Stimulated activated memory B cell treated with anti-CD40 and anti-IgM and Interleukin-4, amounts not matched to agents 10 μg/mL and 1 μg/mL and 100 μg/mL, for 72 hours (primary cell): ENCODE results near the gene CYP11A1.

Experiments used
- ATAC-seq: fragments of 150-1000 bp; cut with Tn5 transposase; 2 replicates; pipeline ENCODE4 v1.10.0; 2021
- H3K27ac Mint-ChIP-seq: one replicate; pipeline ENCODE4 v1.8.0; 2022; ENCODE audit warnings: mild to moderate bottlenecking, mixed read lengths
- H3K27me3 Mint-ChIP-seq: one replicate; pipeline ENCODE4 v1.8.0; 2022; ENCODE audit warnings: mixed read lengths
- H3K36me3 Mint-ChIP-seq: one replicate; pipeline ENCODE4 v1.8.0; 2022; ENCODE audit warnings: mixed read lengths
- H3K4me1 Mint-ChIP-seq: one replicate; pipeline ENCODE4 v1.8.0; 2022; ENCODE audit warnings: mixed read lengths
- H3K4me3 Mint-ChIP-seq: one replicate; pipeline ENCODE4 v1.8.0; 2022; ENCODE audit warnings: mild to moderate bottlenecking, moderate library complexity, mixed read lengths
- H3K9me3 Mint-ChIP-seq: one replicate; pipeline ENCODE4 v1.8.0; 2022; ENCODE audit warnings: mixed read lengths

The CYP11A1 gene

GRCh38 chr15:74385733-74386132, 18.3 kb upstream of the CYP11A1 start:
- no peak overlapping the region for H3K4me3 Mint-ChIP-seq
- peak overlapping the region; percentile 94 for H3K27ac Mint-ChIP-seq
- H3K4me1 Mint-ChIP-seq = peaks cover 95% of the 10 kb centered on the region
- H3K9me3 Mint-ChIP-seq = no peaks in the 10 kb centered on the region
- no peak for ATAC-seq
- H3K27me3 Mint-ChIP-seq = no peaks in the 10 kb centered on the region
- no peaks in the 10 kb centered on the region for H3K36me3 Mint-ChIP-seq

DNA sequence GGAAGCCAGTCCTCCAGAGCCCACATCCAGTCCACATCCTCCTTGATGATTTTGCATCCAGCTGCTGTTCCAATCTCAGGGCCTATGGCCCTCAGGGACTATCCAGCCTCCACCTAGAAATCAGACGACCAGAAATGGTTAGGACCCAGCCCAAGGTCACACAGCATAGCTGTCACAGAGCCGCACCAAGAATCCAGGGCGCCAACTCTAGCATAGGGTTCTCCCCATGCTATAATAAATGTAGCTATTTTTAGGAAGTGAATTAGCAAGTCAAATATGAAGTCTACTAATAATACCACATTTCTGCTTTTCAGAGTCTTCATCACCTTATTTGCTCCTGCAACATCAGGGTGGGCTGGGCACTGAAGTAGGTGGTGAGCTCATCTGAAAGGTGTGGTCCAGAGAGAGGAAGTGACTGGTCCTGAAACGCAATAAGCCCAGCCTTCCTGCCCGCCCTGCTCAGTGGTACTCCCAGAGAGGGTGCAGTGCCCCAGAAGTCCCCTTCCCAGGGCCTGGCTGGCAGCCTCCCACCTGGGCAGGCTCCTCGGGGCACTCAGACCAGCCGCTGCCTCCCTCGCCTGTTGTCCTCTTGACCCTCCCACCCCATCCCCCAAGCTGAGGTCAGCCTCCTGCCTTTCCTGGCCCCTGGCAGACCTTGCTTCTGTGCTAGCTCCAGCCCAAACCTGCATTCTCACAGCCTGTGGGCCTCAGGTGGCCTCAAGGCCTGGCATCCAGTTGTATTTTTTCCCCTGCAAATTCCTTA, 17.6 kb upstream of the CYP11A1 start:
- H3K27me3 Mint-ChIP-seq = no peaks in the 10 kb centered on the region
- H3K27ac Mint-ChIP-seq = peak overlapping the region; percentile 94
- peak; percentile 89 for ATAC-seq

GRCh38 chr15:74384566-74384880, 17.1 kb upstream of the CYP11A1 start:
- ATAC-seq = no peak
- H3K27ac Mint-ChIP-seq = peak overlapping the region; percentile 94
- no peaks in the 10 kb centered on the region for H3K27me3 Mint-ChIP-seq
- no peaks in the 10 kb centered on the region for H3K36me3 Mint-ChIP-seq
- no peaks in the 10 kb centered on the region for H3K9me3 Mint-ChIP-seq
- H3K4me3 Mint-ChIP-seq = peak overlapping the region; percentile 34
- peaks cover 93% of the 10 kb centered on the region for H3K4me1 Mint-ChIP-seq

More for the DNA sequence above, 17.6 kb upstream of the CYP11A1 start:
- H3K4me3 Mint-ChIP-seq = peak overlapping the region; percentile 52
- H3K4me1 Mint-ChIP-seq = peaks cover 94% of the 10 kb centered on the region
- no peaks in the 10 kb centered on the region for H3K9me3 Mint-ChIP-seq
- H3K36me3 Mint-ChIP-seq = no peaks in the 10 kb centered on the region

DNA sequence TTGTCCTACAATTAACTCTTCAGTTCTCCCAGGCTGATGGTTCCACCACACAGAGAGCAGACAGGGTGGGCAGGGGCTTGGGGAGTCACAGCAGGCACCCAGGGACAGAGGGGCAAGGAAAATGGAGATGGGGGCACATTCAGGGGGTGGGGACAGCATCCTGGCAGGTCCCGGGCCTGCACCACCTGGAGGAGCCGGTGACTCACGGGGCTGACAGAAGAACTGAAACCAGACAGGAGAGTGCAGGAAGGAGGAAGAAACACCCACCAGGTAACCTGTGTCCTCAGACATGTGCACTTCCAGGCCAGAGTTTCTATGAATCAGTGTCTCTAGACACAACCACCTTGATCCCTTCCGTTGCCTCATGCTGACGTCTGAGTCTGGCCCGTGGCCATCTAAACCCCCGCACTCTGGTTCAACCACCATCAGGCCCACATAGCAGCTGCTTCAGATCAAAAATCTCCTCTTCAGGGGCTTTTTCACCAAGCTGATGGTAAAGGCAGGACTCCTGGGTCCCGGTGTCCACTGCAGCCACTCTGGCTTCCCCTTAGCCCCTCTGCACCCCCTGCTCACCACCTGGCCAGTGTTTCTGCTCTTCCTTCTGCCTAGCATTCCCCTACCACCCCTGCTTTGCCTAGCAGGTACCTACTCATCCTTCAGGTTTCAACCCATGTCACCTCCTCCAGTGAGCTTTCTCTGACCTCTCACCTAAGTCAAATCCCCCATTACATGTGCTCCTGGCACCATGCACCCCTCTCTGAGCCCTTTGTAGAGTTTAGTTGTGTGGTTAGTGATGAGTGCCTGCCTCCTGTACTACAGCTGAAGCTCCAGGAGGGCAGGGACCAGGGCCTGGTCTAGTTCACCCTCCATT, 16.5 kb upstream of the CYP11A1 start:
- Mint-ChIP-seq H3K9me3 (no peaks in the 10 kb centered on the region), H3K4me1 (peaks cover 93% of the 10 kb centered on the region), H3K36me3 (no peaks in the 10 kb centered on the region), H3K27me3 (no peaks in the 10 kb centered on the region), H3K27ac (peak overlapping the region; percentile 94), H3K4me3 (peak overlapping the region; percentile 34)
- peak; percentile 80 for ATAC-seq

DNA sequence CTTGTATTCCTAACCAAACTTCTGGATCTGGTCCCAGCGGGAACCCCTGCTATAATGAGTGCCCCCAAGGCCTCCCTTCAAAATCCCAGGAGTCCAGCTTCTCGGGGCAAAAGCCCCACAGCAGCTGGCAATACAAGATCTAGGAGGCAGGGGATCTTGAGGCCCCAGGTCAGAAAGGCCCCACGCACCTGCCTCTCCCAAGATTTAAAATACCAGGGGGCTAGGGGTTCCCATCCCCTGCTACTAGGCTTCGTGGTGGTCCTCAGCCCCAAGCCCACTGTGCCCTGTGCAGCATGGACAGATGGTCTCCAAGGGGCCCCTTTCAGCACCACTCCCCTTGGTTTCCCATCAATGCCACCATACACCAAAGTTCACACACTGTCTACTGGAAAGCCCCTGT, 15.8 kb upstream of the CYP11A1 start:
- ATAC-seq = no peak

DNA sequence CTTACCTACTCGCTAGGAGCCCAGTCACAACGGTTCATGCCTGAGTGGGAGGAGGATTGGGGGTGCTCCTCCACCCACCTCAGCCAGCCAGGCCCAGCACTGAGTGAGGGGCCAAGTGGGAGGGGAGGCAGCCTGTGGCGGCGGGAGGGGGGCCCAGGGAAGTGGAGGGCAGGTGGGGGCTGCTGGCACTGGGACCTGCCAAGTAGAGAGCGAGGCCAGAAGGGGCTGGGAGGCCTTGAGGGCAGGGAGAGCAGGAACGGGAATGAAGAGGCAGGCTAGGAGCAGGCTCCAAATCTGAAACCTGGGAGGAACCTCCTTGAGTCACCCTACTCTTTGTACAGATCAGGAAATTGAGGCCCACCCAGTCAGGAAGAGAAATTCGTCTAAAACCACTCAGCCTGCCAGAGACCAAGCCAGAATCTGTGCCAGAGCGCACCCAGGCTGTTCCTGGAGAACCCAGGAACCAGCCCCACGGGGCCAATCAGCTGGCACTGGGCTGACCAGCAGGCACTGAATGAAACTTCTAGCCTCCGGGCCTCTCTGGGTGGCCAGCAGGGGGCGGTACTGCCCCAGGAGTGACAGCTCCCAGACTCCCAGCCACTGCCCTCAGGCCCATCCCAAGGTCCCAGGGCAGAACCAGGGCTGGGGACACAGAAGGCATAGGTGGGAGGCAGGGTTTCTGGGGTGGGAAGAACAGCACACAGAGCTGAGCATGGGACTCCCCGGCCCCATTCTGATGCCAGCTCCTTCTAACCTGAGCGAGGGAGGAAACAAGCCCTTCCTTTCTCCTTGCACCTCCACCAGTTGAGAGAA, 14.8 kb upstream of the CYP11A1 start:
- peak overlapping the region; percentile 94 for H3K27ac Mint-ChIP-seq
- H3K4me3 Mint-ChIP-seq = no peak overlapping the region
- H3K9me3 Mint-ChIP-seq = no peaks in the 10 kb centered on the region
- no peaks in the 10 kb centered on the region for H3K27me3 Mint-ChIP-seq
- H3K4me1 Mint-ChIP-seq = peaks cover 91% of the 10 kb centered on the region
- no peaks in the 10 kb centered on the region for H3K36me3 Mint-ChIP-seq
- ATAC-seq = peak; percentile 26

More for the DNA sequence above, 15.8 kb upstream of the CYP11A1 start:
- Mint-ChIP-seq H3K27ac (peak overlapping the region; percentile 94), H3K4me3 (peak overlapping the region; percentile 34), H3K9me3 (no peaks in the 10 kb centered on the region), H3K27me3 (no peaks in the 10 kb centered on the region), H3K4me1 (peaks cover 94% of the 10 kb centered on the region), H3K36me3 (no peaks in the 10 kb centered on the region)

DNA sequence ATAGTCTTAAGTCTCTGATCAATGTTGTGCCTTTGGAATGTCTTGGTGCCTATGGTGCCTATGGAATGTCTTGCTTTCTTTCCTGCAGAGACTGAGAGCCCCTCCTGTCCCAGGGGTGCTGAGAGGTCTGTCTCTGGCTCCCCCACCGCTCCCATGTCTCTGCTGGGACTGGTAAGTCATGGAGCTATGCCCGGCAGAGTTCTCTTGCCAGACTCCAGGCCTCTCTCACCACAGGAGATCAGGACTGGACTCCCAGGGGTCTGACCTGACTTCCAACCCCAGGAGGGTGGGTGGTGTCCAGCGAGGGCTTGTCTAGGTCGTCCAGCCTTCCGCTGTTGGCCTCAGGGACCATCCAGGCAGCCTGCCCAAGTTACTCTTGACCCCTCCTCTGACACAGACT, 14.0 kb upstream of the CYP11A1 start:
- Mint-ChIP-seq H3K9me3 (no peaks in the 10 kb centered on the region), H3K27ac (peak overlapping the region; percentile 94), H3K4me3 (no peak overlapping the region), H3K36me3 (no peaks in the 10 kb centered on the region), H3K27me3 (no peaks in the 10 kb centered on the region), H3K4me1 (peaks cover 91% of the 10 kb centered on the region)
- ATAC-seq = no peak

GRCh38 chr15:74381190-74381453, 13.7 kb upstream of the CYP11A1 start:
- H3K9me3 Mint-ChIP-seq = no peaks in the 10 kb centered on the region
- H3K27ac Mint-ChIP-seq = peak overlapping the region; percentile 94
- no peaks in the 10 kb centered on the region for H3K36me3 Mint-ChIP-seq
- H3K4me3 Mint-ChIP-seq = no peak overlapping the region
- no peak for ATAC-seq
- peaks cover 91% of the 10 kb centered on the region for H3K4me1 Mint-ChIP-seq
- H3K27me3 Mint-ChIP-seq = no peaks in the 10 kb centered on the region

DNA sequence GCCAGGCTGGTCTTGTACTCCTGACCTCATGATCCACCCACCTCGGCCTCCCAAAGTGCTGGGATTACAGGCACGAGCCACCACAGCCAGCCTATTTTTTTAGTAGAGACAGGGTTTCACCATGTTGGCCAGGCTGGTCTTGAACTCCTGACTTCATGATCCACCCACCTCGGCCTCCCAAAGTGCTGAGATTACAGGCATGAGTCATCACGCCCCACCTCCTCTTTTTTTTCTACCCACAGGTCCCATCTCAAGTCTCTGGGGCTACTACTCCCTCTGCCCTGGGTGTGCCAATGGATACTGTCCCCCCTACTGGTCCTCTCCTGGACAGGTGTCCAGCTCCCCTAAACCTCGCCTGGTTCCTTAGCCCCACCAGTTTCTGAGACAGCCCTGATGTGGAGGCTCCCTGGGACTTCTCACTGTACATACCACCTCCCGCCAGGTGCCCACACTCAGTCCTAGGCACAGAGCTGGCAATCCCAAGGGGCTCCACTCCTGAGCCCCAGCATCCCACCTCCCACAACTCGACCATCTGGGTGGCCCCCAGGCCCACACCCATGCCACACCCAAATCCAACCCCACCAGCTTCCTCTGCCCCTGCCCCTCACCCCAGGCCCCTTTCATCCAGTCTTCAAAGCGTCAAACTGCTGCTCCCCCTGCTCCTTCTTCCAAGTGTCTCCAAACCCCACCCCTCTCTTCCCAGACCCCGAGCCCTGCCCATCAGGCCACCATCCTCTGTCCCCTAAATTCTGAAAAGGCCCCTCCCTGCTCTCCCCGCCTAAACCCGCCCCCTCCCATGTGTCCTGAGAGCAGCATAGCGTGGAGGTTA, 13.1 kb upstream of the CYP11A1 start:
- H3K4me1 Mint-ChIP-seq = peaks cover 91% of the 10 kb centered on the region
- no peaks in the 10 kb centered on the region for H3K9me3 Mint-ChIP-seq
- ATAC-seq = no peak
- H3K36me3 Mint-ChIP-seq = no peaks in the 10 kb centered on the region
- no peaks in the 10 kb centered on the region for H3K27me3 Mint-ChIP-seq
- peak overlapping the region; percentile 94 for H3K27ac Mint-ChIP-seq
- H3K4me3 Mint-ChIP-seq = no peak overlapping the region

- Mint-ChIP-seq H3K27ac (peak overlapping the region; percentile 83), H3K36me3 (no peaks in the 10 kb centered on the region), H3K4me3 (peak overlapping the region; percentile 45), H3K9me3 (no peaks in the 10 kb centered on the region), H3K27me3 (no peaks in the 10 kb centered on the region), H3K4me1 (peaks cover 86% of the 10 kb centered on the region)
- ATAC-seq = no peak
These were observed 11.4 kb upstream of the CYP11A1 start for GRCh38 chr15:74378848-74379247.

DNA sequence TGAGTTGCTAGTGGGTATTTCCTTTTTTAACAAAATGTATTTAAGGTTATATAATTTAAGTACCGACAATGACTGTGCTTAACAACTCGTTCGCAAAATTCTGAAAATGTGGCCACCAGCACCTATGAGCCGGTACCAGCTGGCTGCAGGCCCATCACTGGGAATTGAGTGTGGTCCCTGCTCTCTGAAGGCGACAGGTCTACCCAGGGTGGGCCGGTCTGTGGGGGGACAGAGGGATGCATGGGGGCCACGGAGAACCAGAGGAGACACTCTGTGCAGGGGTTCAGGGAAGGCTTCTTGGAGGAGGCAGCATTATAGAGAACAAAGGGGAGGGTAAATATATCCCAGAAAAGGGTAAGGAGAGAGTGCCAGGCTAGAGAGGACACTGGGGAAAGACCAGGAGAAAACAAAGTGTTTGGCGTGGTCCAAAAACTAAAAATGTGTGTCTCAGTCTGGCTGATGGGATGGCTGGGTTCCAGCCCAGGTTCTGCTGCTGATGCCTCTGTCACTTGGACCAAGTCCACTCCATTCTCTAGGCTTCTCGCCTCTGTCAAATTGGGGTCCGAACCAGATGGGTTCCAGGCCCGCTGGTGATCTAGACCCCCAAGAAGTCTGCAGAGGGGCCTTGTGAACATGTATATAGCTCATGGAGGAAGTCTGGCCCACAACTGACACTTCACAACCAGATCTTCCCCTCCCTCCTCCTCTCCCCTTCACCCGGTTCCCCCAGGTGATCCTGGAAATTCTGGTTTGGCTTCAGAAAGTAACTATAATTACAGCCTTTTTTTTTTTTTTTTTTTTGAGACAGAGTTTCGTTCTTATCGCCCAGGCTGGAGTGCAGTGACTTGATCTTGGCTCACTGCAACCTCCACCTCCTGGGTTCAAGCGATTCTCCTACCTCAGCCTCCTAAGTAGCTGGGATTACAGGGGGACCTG, 10.7 kb upstream of the CYP11A1 start:
- Mint-ChIP-seq H3K27me3 (no peaks in the 10 kb centered on the region), H3K9me3 (no peaks in the 10 kb centered on the region), H3K36me3 (no peaks in the 10 kb centered on the region), H3K27ac (peak overlapping the region; percentile 83), H3K4me1 (peaks cover 78% of the 10 kb centered on the region), H3K4me3 (no peak overlapping the region)
- no peak for ATAC-seq

- H3K36me3 Mint-ChIP-seq = no peaks in the 10 kb centered on the region
- H3K9me3 Mint-ChIP-seq = no peaks in the 10 kb centered on the region
- ATAC-seq = no peak
- H3K4me1 Mint-ChIP-seq = peaks cover 67% of the 10 kb centered on the region
- H3K27ac Mint-ChIP-seq = peak overlapping the region; percentile 83
- H3K27me3 Mint-ChIP-seq = no peaks in the 10 kb centered on the region
- H3K4me3 Mint-ChIP-seq = no peak overlapping the region
These were observed 9.6 kb upstream of the CYP11A1 start for GRCh38 chr15:74376825-74377581.

GRCh38 chr15:74376226-74376625, 8.8 kb upstream of the CYP11A1 start:
- ATAC-seq = no peak
- Mint-ChIP-seq H3K27me3 (no peaks in the 10 kb centered on the region), H3K36me3 (no peaks in the 10 kb centered on the region), H3K27ac (no peak overlapping the region), H3K4me1 (peaks cover 60% of the 10 kb centered on the region), H3K4me3 (no peak overlapping the region), H3K9me3 (no peaks in the 10 kb centered on the region)
